ENCODE results near the gene B4GALNT3. TPM values are rescaled to one million over a fixed set of nuclear protein-coding genes. Genes with fewer than 3 reads are reported as not detected.

The B4GALNT3 gene
- total and polyA plus RNA-seq, 2 experiments from 2014 or later, result 2.8 to 15.8 TPM

DNA sequence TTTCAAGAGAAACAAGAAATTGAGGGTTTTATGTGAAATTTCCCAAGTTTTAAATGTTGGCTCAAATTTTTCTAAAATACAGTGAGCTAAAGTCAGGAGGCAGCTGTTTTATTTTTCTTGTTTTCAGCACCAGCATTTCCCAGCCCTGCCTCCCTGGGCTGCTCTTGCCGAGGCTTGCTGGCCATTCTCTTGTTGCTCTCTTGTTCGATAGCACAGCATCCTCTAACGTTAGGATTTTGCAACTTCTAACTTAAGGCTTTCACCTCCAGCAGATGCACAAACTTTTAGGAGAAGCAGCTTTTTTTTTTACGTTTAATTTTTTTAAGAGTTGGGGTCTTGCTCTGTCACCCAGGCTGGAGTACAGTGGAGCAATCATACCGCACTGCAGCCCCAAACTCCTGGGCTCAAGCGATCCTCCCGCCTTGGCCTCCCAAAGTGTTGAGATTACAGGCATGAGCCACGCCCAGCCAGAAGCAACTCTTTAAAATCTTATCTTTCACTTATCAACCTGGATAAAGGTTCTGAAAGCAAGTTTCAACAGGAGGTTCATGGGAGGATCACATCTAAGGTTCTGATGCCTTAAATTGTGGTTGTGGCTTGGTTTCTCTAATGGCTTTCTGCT lies 40.2 kb downstream of the B4GALNT3 start:
- Histone ChIP-seq H3K79me2 (replicated peaks; ENCODE audit: insufficient read depth) (no peaks in the 10 kb centered on the region; the same call in 1 of the 2 replicates), H4K20me1 (replicated peaks; ENCODE audit: insufficient read depth) (no peaks in the 10 kb centered on the region), H3K27ac (ENCODE audit: low read depth) (no peak overlapping the region), H2AFZ (no peak overlapping the region), H3K4me2 (no peak overlapping the region), H3K36me3 (ENCODE audit: insufficient read depth) (no peaks in the 10 kb centered on the region), H3K27me3 (ENCODE audit: insufficient read depth) (no peaks in the 10 kb centered on the region), H3K4me1 (ENCODE audit: insufficient read depth) (0 out of 2 replicates have a peak, but pooled peaks cover 1% of the 10 kb centered on the region), H3K9me2 (ENCODE audit: insufficient read depth) (0 out of 2 replicates have a peak, but pooled peaks cover 6% of the 10 kb centered on the region), H3F3A (replicated peaks; ENCODE audit: low read depth) (no peaks in the 10 kb centered on the region), H3K4me3 (no peak overlapping the region)
- TF ChIP-seq, protein P1, sequence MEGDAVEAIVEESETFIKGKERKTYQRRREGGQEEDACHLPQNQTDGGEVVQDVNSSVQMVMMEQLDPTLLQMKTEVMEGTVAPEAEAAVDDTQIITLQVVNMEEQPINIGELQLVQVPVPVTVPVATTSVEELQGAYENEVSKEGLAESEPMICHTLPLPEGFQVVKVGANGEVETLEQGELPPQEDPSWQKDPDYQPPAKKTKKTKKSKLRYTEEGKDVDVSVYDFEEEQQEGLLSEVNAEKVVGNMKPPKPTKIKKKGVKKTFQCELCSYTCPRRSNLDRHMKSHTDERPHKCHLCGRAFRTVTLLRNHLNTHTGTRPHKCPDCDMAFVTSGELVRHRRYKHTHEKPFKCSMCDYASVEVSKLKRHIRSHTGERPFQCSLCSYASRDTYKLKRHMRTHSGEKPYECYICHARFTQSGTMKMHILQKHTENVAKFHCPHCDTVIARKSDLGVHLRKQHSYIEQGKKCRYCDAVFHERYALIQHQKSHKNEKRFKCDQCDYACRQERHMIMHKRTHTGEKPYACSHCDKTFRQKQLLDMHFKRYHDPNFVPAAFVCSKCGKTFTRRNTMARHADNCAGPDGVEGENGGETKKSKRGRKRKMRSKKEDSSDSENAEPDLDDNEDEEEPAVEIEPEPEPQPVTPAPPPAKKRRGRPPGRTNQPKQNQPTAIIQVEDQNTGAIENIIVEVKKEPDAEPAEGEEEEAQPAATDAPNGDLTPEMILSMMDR (conservative IDR thresholded peaks at IDR 0.05; ENCODE audit: low read depth in 2 of 2), result no peak
- TF ChIP-seq STAT1 (IDR thresholded peaks at IDR 0.05; ENCODE audit: unreplicated experiment) (no peak), JUNB (IDR thresholded peaks at IDR 0.05; ENCODE audit: unreplicated experiment) (no peak), NANOG (IDR thresholded peaks at IDR 0.05; ENCODE audit: borderline replicate concordance) (no peak), POLR2AphosphoS5 (IDR thresholded peaks at IDR 0.05; ENCODE audit: low read depth) (no peak), EZH2phosphoT487 (IDR thresholded peaks at IDR 0.05; ENCODE audit: unreplicated experiment) (no peak), ZNF114 (CRISPR knock-in tag; IDR thresholded peaks at IDR 0.05) (no peak)
- TF ChIP-seq, protein P2, sequence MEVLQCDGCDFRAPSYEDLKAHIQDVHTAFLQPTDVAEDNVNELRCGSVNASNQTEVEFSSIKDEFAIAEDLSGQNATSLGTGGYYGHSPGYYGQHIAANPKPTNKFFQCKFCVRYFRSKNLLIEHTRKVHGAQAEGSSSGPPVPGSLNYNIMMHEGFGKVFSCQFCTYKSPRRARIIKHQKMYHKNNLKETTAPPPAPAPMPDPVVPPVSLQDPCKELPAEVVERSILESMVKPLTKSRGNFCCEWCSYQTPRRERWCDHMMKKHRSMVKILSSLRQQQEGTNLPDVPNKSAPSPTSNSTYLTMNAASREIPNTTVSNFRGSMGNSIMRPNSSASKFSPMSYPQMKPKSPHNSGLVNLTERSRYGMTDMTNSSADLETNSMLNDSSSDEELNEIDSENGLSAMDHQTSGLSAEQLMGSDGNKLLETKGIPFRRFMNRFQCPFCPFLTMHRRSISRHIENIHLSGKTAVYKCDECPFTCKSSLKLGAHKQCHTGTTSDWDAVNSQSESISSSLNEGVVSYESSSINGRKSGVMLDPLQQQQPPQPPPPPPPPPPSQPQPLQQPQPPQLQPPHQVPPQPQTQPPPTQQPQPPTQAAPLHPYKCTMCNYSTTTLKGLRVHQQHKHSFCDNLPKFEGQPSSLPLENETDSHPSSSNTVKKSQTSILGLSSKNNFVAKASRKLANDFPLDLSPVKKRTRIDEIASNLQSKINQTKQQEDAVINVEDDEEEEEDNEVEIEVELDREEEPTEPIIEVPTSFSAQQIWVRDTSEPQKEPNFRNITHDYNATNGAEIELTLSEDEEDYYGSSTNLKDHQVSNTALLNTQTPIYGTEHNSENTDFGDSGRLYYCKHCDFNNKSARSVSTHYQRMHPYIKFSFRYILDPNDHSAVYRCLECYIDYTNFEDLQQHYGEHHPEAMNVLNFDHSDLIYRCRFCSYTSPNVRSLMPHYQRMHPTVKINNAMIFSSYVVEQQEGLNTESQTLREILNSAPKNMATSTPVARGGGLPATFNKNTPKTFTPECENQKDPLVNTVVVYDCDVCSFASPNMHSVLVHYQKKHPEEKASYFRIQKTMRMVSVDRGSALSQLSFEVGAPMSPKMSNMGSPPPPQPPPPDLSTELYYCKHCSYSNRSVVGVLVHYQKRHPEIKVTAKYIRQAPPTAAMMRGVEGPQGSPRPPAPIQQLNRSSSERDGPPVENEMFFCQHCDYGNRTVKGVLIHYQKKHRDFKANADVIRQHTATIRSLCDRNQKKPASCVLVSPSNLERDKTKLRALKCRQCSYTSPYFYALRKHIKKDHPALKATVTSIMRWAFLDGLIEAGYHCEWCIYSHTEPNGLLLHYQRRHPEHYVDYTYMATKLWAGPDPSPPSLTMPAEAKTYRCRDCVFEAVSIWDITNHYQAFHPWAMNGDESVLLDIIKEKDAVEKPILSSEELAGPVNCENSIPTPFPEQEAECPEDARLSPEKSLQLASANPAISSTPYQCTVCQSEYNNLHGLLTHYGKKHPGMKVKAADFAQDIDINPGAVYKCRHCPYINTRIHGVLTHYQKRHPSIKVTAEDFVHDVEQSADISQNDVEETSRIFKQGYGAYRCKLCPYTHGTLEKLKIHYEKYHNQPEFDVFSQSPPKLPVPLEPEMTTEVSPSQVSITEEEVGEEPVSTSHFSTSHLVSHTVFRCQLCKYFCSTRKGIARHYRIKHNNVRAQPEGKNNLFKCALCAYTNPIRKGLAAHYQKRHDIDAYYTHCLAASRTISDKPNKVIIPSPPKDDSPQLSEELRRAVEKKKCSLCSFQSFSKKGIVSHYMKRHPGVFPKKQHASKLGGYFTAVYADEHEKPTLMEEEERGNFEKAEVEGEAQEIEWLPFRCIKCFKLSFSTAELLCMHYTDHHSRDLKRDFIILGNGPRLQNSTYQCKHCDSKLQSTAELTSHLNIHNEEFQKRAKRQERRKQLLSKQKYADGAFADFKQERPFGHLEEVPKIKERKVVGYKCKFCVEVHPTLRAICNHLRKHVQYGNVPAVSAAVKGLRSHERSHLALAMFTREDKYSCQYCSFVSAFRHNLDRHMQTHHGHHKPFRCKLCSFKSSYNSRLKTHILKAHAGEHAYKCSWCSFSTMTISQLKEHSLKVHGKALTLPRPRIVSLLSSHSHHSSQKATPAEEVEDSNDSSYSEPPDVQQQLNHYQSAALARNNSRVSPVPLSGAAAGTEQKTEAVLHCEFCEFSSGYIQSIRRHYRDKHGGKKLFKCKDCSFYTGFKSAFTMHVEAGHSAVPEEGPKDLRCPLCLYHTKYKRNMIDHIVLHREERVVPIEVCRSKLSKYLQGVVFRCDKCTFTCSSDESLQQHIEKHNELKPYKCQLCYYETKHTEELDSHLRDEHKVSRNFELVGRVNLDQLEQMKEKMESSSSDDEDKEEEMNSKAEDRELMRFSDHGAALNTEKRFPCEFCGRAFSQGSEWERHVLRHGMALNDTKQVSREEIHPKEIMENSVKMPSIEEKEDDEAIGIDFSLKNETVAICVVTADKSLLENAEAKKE (CRISPR knock-in tag; IDR thresholded peaks at IDR 0.05), result no peak
- no peak for ATAC-seq
- H3K4me1 Mint-ChIP-seq, result peaks cover 17% of the 10 kb centered on the region
- DNase-seq (ENCODE audit: low spot score), result no peak
- H3K36me3 Mint-ChIP-seq (ENCODE audit: low read depth), result no peaks in the 10 kb centered on the region
- H3K9me3 Mint-ChIP-seq, result no peaks in the 10 kb centered on the region
- no peak overlapping the region for H3K27ac Mint-ChIP-seq
- no peak overlapping the region for H3K4me3 Mint-ChIP-seq
- H3K27me3 Mint-ChIP-seq (ENCODE audit: insufficient read depth, low read depth, poor library complexity), result no peaks in the 10 kb centered on the region
